ENCODE results near the gene SIVA1. TPM values are rescaled to one million over a fixed set of nuclear protein-coding genes. Genes with fewer than 3 reads are reported as not detected.

SIVA1 gene
- total RNA-seq, 2 donors from 2014 or later: 76.2 to 85.7 TPM

DNA sequence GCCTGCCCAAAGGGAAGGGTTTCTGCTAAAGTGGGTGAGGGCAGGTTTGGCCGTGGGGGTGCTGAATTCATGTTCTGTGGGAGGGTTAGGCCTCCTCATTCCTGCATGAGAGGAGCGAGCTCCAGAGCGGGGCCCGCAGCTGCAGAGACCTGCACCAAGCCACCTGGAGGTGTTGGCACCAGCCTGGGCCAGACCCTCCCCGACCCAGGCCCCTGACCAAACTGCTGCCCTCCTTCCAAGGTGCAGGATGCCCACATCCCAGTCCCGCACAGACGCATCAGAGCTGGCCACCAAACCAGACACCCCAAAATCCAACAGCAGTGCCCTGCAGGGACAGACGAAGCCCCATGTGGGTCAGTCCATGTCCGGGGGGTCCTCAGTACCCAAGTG lies 18.4 kb upstream of the SIVA1 start:
- H3K36me3 Mint-ChIP-seq (ENCODE audit: low read depth): no peaks in the 10 kb centered on the region
- peaks cover 2% of the 10 kb centered on the region for H3K4me1 Mint-ChIP-seq
- H3K4me3 Mint-ChIP-seq: no peak overlapping the region
- no peaks in the 10 kb centered on the region for H3K9me3 ChIP-seq (ENCODE audit: control insufficient read depth, low read length, poor library complexity, severe bottlenecking)
- no peak overlapping the region for H3K27ac Mint-ChIP-seq
- DNase-seq (no peak), ATAC-seq (no peak)
- no peaks in the 10 kb centered on the region for H3K27me3 Mint-ChIP-seq

DNA sequence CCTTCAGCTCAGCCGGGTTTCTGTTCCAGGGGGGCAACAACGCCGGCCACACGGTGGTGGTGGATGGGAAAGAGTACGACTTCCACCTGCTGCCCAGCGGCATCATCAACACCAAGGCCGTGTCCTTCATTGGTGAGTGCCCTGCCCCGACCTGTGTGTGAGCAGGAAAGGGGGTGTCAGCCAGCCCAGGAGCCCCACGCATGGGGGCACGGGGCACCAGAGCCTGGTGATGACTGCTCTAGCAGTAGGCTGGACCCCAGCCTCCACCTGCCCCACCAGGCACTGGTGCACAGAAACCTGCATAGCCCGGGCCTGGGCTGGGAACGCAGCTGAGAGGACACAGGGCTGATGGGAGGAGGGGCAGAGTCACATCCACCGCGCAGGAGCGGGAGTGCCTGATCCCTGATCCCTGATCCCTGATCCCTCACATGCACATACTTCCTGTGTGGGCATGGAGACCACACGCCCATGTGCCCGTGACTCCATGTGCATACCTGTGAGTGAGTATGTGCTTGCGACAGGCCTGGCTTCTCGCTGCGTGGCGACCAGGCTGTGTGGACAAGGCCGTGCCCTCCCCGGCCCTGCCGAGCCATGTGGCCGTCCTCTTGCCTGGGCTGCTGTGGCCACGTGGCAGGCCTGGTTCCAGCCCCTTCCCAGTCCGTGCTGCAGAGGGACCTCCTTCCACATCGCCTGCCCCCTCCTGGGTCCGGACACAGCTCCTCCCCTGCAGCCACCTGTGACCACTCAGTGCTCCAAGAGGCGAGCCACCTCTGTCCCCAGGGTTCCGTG lies 17.8 kb upstream of the SIVA1 start:
- ATAC-seq (no peak), DNase-seq (no peak)
- Mint-ChIP-seq H3K27ac (no peak overlapping the region), H3K36me3 (ENCODE audit: low read depth) (no peaks in the 10 kb centered on the region), H3K4me1 (peaks cover 3% of the 10 kb centered on the region), H3K4me3 (no peak overlapping the region), H3K27me3 (no peaks in the 10 kb centered on the region)
- no peaks in the 10 kb centered on the region for H3K9me3 ChIP-seq (ENCODE audit: control insufficient read depth, low read length, poor library complexity, severe bottlenecking)

DNA sequence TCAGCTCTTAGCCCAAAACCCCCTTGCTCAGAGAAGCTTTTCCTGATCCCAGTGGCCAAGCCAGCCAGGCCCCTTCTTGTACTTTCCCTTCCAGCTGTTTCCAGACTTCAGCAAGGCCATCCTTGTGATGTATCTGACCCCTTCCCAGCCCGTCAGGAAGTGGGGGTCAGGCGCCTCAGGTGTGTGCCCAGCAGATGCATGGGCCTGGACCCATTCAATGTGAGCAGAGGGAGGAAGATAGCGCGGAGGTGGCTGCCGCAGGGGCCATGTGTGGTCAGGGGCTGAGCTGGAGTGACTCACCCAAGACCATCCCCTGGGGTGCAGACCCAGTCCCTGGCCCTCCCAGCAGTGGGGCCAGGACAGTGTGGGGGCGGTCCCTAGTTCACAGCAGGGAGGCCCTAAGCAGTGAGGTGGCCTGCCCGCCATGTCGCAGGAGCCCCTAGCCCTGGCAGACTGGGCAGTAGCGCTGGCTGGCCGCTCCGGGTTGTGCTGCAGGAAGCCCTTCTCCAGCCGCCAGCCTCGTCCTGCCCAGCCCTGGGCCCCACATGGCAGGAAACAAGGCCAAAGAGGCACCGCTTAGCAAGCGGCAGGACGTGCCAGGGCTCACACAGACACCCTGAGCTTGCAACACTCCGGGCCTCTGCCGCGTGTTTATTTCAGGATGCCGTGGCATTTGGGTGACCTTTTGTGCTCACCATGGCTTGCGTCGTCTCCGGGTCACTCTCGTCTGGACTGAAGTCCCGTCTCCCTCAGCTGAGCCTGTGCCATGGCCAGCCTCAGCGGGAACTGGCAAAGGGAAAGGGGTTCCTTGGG lies 16.9 kb upstream of the SIVA1 start:
- Mint-ChIP-seq H3K4me3 (no peak overlapping the region), H3K4me1 (peaks cover 4% of the 10 kb centered on the region), H3K27ac (no peak overlapping the region), H3K36me3 (ENCODE audit: low read depth) (no peaks in the 10 kb centered on the region), H3K27me3 (no peaks in the 10 kb centered on the region)
- ATAC-seq: no peak
- DNase-seq: no peak
- H3K9me3 ChIP-seq (ENCODE audit: control insufficient read depth, low read length, poor library complexity, severe bottlenecking): no peaks in the 10 kb centered on the region

- ATAC-seq (no peak), DNase-seq (no peak)
- H3K4me1 Mint-ChIP-seq: peaks cover 4% of the 10 kb centered on the region
- no peaks in the 10 kb centered on the region for H3K36me3 Mint-ChIP-seq (ENCODE audit: low read depth)
- no peaks in the 10 kb centered on the region for H3K9me3 ChIP-seq (ENCODE audit: control insufficient read depth, low read length, poor library complexity, severe bottlenecking)
- H3K4me3 Mint-ChIP-seq: no peak overlapping the region
- no peak overlapping the region for H3K27ac Mint-ChIP-seq
- no peaks in the 10 kb centered on the region for H3K27me3 Mint-ChIP-seq
These were observed 14.4 kb upstream of the SIVA1 start for GRCh38 chr14:104738375-104739019.

DNA sequence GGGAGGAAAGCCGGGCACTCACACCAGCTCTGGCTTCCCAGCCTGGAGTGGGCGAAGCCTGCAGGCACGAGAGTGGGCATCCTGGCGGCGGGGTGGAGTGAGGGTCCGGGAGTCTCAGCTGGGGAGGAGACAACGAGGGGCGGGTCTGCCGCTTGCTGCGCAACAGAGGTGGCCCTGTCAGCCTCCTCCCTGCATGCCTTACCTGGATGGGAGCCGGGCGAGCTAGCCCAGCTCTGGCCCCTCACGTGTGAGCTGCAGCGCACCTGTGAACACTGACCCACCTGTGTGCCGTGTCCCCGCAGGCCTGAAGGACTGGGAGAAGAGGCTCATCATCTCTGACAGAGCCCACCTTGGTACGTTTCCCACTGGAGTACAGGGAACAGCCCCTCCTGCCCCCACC lies 13.9 kb upstream of the SIVA1 start:
- H3K36me3 Mint-ChIP-seq (ENCODE audit: low read depth): no peaks in the 10 kb centered on the region
- H3K27me3 Mint-ChIP-seq: no peaks in the 10 kb centered on the region
- H3K4me3 Mint-ChIP-seq: no peak overlapping the region
- peaks cover 4% of the 10 kb centered on the region for H3K4me1 Mint-ChIP-seq
- no peak overlapping the region for H3K27ac Mint-ChIP-seq
- no peak for DNase-seq
- ATAC-seq: no peak
- no peaks in the 10 kb centered on the region for H3K9me3 ChIP-seq (ENCODE audit: control insufficient read depth, low read length, poor library complexity, severe bottlenecking)

GRCh38 chr14:104739546-104740516 lies 13.1 kb upstream of the SIVA1 start:
- Mint-ChIP-seq H3K4me1 (peaks cover 4% of the 10 kb centered on the region), H3K27ac (no peak overlapping the region), H3K4me3 (no peak overlapping the region), H3K27me3 (no peaks in the 10 kb centered on the region), H3K36me3 (ENCODE audit: low read depth) (no peaks in the 10 kb centered on the region)
- DNase-seq: no peak
- no peak for ATAC-seq
- no peaks in the 10 kb centered on the region for H3K9me3 ChIP-seq (ENCODE audit: control insufficient read depth, low read length, poor library complexity, severe bottlenecking)

DNA sequence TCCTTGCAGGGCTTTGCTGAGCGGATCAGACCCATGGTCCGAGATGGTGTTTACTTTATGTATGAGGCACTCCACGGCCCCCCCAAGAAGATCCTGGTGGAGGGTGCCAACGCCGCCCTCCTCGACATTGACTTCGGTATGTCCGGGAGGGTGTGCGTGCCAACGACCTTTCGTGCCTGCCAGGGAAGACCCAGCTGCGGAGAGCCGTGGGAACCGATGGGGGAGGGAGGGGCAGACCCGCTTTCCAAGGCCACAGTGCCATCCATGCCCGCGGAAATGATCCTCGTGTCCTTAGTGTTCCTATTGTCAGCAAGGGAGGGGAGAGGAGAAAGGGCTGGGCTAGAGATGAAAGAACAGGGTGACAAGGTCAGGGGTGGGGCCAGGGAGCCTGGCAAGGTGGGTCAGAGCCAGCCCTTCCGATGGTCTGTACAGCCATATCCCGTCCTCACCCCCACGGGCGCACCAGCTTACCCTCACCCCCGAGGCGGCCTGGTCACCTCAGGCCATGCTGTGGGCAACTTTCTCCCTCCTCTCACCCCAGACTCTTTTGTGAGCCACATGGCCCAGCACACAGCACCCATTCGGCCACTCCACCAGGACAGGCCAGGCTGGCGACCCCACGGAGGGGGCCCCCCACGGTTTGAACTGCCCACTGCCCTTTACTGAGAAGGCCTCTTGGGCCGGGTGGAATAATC lies 11.7 kb upstream of the SIVA1 start:
- peaks cover 8% of the 10 kb centered on the region for H3K4me1 Mint-ChIP-seq
- DNase-seq (no peak), ATAC-seq (no peak)
- no peak overlapping the region for H3K27ac Mint-ChIP-seq
- H3K27me3 Mint-ChIP-seq: no peaks in the 10 kb centered on the region
- no peaks in the 10 kb centered on the region for H3K9me3 ChIP-seq (ENCODE audit: control insufficient read depth, low read length, poor library complexity, severe bottlenecking)
- no peak overlapping the region for H3K4me3 Mint-ChIP-seq
- H3K36me3 Mint-ChIP-seq (ENCODE audit: low read depth): no peaks in the 10 kb centered on the region

GRCh38 chr14:104741803-104742251 lies 11.1 kb upstream of the SIVA1 start:
- ATAC-seq (no peak), DNase-seq (no peak)
- Mint-ChIP-seq H3K27me3 (no peaks in the 10 kb centered on the region), H3K36me3 (ENCODE audit: low read depth) (no peaks in the 10 kb centered on the region), H3K4me3 (no peak overlapping the region), H3K4me1 (peaks cover 9% of the 10 kb centered on the region), H3K27ac (no peak overlapping the region)
- no peaks in the 10 kb centered on the region for H3K9me3 ChIP-seq (ENCODE audit: control insufficient read depth, low read length, poor library complexity, severe bottlenecking)

GRCh38 chr14:104742586-104743455 lies 10.1 kb upstream of the SIVA1 start:
- H3K9me3 ChIP-seq (ENCODE audit: control insufficient read depth, low read length, poor library complexity, severe bottlenecking): no peaks in the 10 kb centered on the region
- Mint-ChIP-seq H3K4me1 (peaks cover 6% of the 10 kb centered on the region), H3K27me3 (no peaks in the 10 kb centered on the region), H3K27ac (no peak overlapping the region), H3K4me3 (no peak overlapping the region), H3K36me3 (ENCODE audit: low read depth) (no peaks in the 10 kb centered on the region)
- ATAC-seq (no peak), DNase-seq (no peak)

DNA sequence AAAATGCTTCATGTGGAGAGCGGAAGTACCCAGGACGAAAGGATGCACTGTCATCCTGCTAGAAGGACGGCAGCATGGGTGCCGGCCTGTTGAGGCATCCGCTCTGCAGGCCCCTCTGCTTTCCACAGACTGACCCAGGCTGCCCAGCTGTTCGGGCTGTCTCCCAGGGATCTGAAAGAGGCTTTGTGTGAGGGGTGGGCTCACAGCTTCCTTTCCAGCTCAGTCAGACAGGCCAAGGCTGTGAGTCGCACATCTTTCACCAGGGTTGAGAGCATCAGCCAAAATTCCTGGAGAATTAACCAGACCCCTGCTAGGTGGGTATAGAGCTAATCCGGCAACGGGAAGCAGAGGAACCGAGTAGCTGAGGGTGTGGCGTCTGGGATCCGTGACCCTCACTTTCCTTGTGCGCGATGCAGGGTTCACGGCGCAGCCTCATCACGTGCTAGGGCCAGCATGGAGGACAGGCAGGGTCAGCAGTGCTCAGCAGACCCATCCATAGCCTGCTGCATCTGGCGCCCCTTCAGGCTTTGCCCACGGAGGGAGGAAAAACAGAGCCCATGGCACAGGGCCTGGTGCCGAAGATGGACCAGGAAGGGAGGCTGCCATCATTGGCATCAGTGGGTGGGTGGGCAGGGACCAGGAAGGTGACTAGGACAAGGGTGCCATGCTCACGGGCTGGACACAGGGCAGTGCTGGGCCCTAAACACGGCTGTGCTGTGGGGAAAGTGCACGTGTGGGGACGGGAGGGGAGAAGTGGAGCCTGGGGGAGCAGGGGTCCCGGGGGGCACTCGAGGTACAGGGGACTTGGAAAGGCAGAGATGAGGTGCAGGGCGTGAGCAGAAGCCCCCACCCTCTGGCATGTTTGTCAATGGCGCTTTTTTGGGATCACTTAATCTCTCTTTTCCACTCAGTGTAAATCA lies 9.2 kb upstream of the SIVA1 start:
- H3K27me3 Mint-ChIP-seq: no peaks in the 10 kb centered on the region

DNA sequence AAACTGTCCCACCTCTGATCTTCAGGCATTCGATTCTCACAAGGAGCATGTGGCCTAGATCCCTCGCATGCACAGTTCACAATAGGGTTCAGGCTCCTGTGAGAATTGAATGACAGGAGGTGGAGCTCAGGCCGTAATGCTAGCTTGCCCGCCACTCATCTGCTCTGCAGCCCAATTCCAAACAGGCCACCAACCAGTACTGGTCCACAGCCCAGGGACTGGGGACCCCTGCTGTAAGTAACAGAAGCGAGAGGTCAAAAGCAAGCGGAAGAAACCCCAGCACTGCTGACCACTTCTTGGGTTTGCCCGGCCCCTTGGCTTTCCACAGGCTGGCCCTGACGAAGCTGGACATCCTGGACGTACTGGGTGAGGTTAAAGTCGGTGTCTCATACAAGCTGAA lies 8.5 kb upstream of the SIVA1 start:
- H3K36me3 Mint-ChIP-seq (ENCODE audit: low read depth): no peaks in the 10 kb centered on the region
- DNase-seq: no peak

More for the DNA sequence above, 9.2 kb upstream of the SIVA1 start:
- no peak for ATAC-seq
- no peak overlapping the region for H3K27ac Mint-ChIP-seq
- no peaks in the 10 kb centered on the region for H3K36me3 Mint-ChIP-seq (ENCODE audit: low read depth)
- no peak for DNase-seq
- no peaks in the 10 kb centered on the region for H3K9me3 ChIP-seq (ENCODE audit: control insufficient read depth, low read length, poor library complexity, severe bottlenecking)
- no peak overlapping the region for H3K4me3 Mint-ChIP-seq
- peaks cover 6% of the 10 kb centered on the region for H3K4me1 Mint-ChIP-seq

More for the DNA sequence above, 8.5 kb upstream of the SIVA1 start:
- Mint-ChIP-seq H3K4me3 (no peak overlapping the region), H3K4me1 (peaks cover 6% of the 10 kb centered on the region), H3K27me3 (no peaks in the 10 kb centered on the region), H3K27ac (no peak overlapping the region)
- ATAC-seq: no peak
- no peaks in the 10 kb centered on the region for H3K9me3 ChIP-seq (ENCODE audit: control insufficient read depth, low read length, poor library complexity, severe bottlenecking)

Data from T-helper 17 cell (primary cell).